SK-N-SH (cell line): ENCODE measurements around the gene ARRDC2. TPM values are rescaled to one million over a fixed set of nuclear protein-coding genes. Genes with fewer than 3 reads are reported as not detected.

Source experiments
- CTCF ChIA-PET: fragments of 300-600, 350-600 bp; formaldehyde crosslinking; extraction: SDS; loops from one replicate; lab custom pipeline; 2021; lab: Yijun Ruan, JAX
- POLR2A ChIA-PET: fragments of 350-600 bp; sonication (Branson Sonifier 250); formaldehyde crosslinking; extraction: SDS; loops from one replicate; lab custom pipeline; 2020; ENCODE audit warnings: antibody characterized with exemption, inconsistent platforms; lab: Yijun Ruan, JAX
- DNase-seq: peaks from one replicate; pipeline ENCODE4 v3.0.0; 2012
- H2AFZ ChIP-seq: fragments of 200-600 bp; sonication (generic); 2 replicates; pipeline ENCODE4 v1.8.1; 2016; ENCODE audit warnings: antibody characterized with exemption, mild to moderate bottlenecking, low read depth
- H3F3A ChIP-seq: fragments of 200-600 bp; sonication (generic); replicated peaks from 2 replicates; pipeline ENCODE3; 2016; ENCODE audit warnings: antibody characterized with exemption, mild to moderate bottlenecking; ENCODE audit not compliant: insufficient read depth
- H3K27ac ChIP-seq, 2 experiments: fragments of 200-500 bp in 1 of 2; fragments of 200-600 bp in 1 of 2; sonication (Bioruptor generic) in 1 of 2; sonication (generic), shearing (Covaris generic) in 1 of 2; 2 replicates each; pipeline versions ENCODE4 v1.5.1 to v1.6.1; 2014 to 2016; ENCODE audit warnings: low read depth in 2 of 2, inconsistent platforms in 1 of 2, low read length in 1 of 2, mild to moderate bottlenecking in 1 of 2, mixed read lengths in 1 of 2
- H3K27me3 ChIP-seq: fragments of 200-600 bp; sonication (generic), shearing (Covaris generic); 2 replicates; pipeline ENCODE4 v1.6.1; 2016; ENCODE audit warnings: mixed run types; ENCODE audit not compliant: insufficient read depth
- H3K36me3 ChIP-seq, 2 experiments: fragments of 200-500 bp in 1 of 2; fragments of 200-600 bp in 1 of 2; sonication (Bioruptor generic) in 1 of 2; sonication (generic) in 1 of 2; replicated peaks in 1 of 2; 2 replicates each; pipeline versions ENCODE3 to v1.5.1; 2014 to 2016; ENCODE audit warnings: low read length in 1 of 2, mild to moderate bottlenecking in 1 of 2; ENCODE audit not compliant: insufficient read depth in 2 of 2, control insufficient read depth in 1 of 2
- H3K4me1 ChIP-seq, 2 experiments: fragments of 200-500 bp in 1 of 2; fragments of 200-600 bp in 1 of 2; sonication (Bioruptor generic) in 1 of 2; sonication (generic), shearing (Covaris generic) in 1 of 2; 2 replicates each; pipeline versions ENCODE4 v1.5.1 to v1.6.1; 2014 to 2016; ENCODE audit warnings: low read depth in 1 of 2, low read length in 1 of 2, mixed run types in 1 of 2; ENCODE audit not compliant: insufficient read depth in 2 of 2, control insufficient read depth in 1 of 2
- H3K4me2 ChIP-seq: fragments of 200-600 bp; sonication (generic), shearing (Covaris generic); 2 replicates; pipeline ENCODE4 v1.6.1; 2017; ENCODE audit warnings: mixed run types
- H3K4me3 ChIP-seq, 2 experiments: fragments of 200-500 bp in 1 of 2; fragments of 200-600 bp in 1 of 2; sonication (Bioruptor generic) in 1 of 2; sonication (generic), shearing (Covaris generic) in 1 of 2; 2 replicates each; pipeline versions ENCODE4 v1.5.1 to v1.8.1; 2014 to 2016; ENCODE audit warnings: low read depth in 2 of 2, inconsistent platforms in 1 of 2, low read length in 1 of 2, mild to moderate bottlenecking in 1 of 2, mixed read lengths in 1 of 2, moderate library complexity in 1 of 2
- H3K79me2 ChIP-seq: fragments of 200-600 bp; sonication (generic); 2 replicates; pipeline ENCODE4 v1.8.1; 2017; ENCODE audit warnings: mild to moderate bottlenecking; ENCODE audit not compliant: insufficient read depth
- H3K9ac ChIP-seq: fragments of 200-600 bp; sonication (generic); 2 replicates; pipeline ENCODE4 v1.6.1; 2017; ENCODE audit warnings: mixed run types
- H3K9me2 ChIP-seq: fragments of 200-600 bp; sonication (generic); 2 replicates; pipeline ENCODE4 v1.6.1; 2017; ENCODE audit warnings: mixed run types
- H3K9me3 ChIP-seq: fragments of 200-600 bp; sonication (generic); 2 replicates; pipeline ENCODE4 v1.6.1; 2017; ENCODE audit warnings: mixed run types, mild to moderate bottlenecking, moderate library complexity
- H4K20me1 ChIP-seq: fragments of 200-600 bp; sonication (generic); 2 replicates; pipeline ENCODE4 v1.6.1; 2017; ENCODE audit warnings: mild to moderate bottlenecking, mixed run types; ENCODE audit not compliant: insufficient read depth
- EP300 ChIP-seq, 2 experiments: IDR thresholded peaks; 2 replicates each; pipeline versions ENCODE4 v1.4.0 to v1.6.1; 2012; ENCODE audit warnings: borderline replicate concordance in 1 of 2, low read depth in 1 of 2, low read length in 1 of 2
- EZH2phosphoT487 ChIP-seq: fragments of 200-600 bp; sonication (generic); IDR thresholded peaks from 2 replicates; pipeline ENCODE4 v1.6.1; 2017; ENCODE audit warnings: low read depth, mixed run types, mild to moderate bottlenecking, antibody characterized with exemption, moderate library complexity, borderline replicate concordance
- FOSL2 ChIP-seq: IDR thresholded peaks from 2 replicates; pipeline ENCODE4 v1.4.0; 2012; ENCODE audit warnings: low read depth, mild to moderate bottlenecking, moderate library complexity, borderline replicate concordance
- FOXM1 ChIP-seq: IDR thresholded peaks from 2 replicates; pipeline ENCODE4 v1.4.0; 2012; ENCODE audit warnings: low read depth, mild to moderate bottlenecking
- JUND ChIP-seq: IDR thresholded peaks from 2 replicates; pipeline ENCODE4 v1.4.0; 2012
- MXI1 ChIP-seq: IDR thresholded peaks from 2 replicates; pipeline ENCODE4 v1.6.1; 2012; ENCODE audit warnings: mild to moderate bottlenecking, low read depth, low read length, improper control_type of control experiment
- NFIC ChIP-seq: IDR thresholded peaks from 2 replicates; pipeline ENCODE4 v1.4.0; 2012; ENCODE audit warnings: borderline replicate concordance
- PBX3 ChIP-seq: IDR thresholded peaks from 2 replicates; pipeline ENCODE4; 2012
- TCF12 ChIP-seq: IDR thresholded peaks from 2 replicates; pipeline ENCODE4 v1.4.0; 2012
- TEAD4 ChIP-seq: IDR thresholded peaks from 2 replicates; pipeline ENCODE4 v1.4.0; 2012; ENCODE audit warnings: mild to moderate bottlenecking, borderline replicate concordance; ENCODE audit not compliant: insufficient read depth
- YY1 ChIP-seq: IDR thresholded peaks from 2 replicates; pipeline ENCODE4 v1.4.0; 2012; ENCODE audit warnings: low read depth, mild to moderate bottlenecking
- WGBS: methylation state at CpG from one replicate; pipeline ENCODE4 v1.1.6; 2017; ENCODE audit warnings: low lambda C conversion rate; 5-methylcytosine and 5-hydroxymethylcytosine counted together
- polyA plus RNA-seq, 3 experiments: library from polyadenylated mRNA; depleted of rRNA; stranded (reverse); fragments of >200 nt; gene quantifications; 2 replicates each; pipeline ENCODE4 v1.2.3, GENCODE V29; 2012
- TF ChIP-seq, protein P1 (sequence below): IDR thresholded peaks from 2 replicates; pipeline ENCODE4 v1.4.0; 2012; ENCODE audit warnings: low read depth
- TF ChIP-seq, protein P2 (sequence below): IDR thresholded peaks from 2 replicates; pipeline ENCODE4 v1.6.1; 2012; ENCODE audit warnings: mild to moderate bottlenecking, low read depth, low read length, moderate library complexity

Gene ARRDC2
- polyA plus RNA-seq, 1 of the 3 experiments (the other 2 are of a cell fraction), result 5.5 TPM

DNA sequence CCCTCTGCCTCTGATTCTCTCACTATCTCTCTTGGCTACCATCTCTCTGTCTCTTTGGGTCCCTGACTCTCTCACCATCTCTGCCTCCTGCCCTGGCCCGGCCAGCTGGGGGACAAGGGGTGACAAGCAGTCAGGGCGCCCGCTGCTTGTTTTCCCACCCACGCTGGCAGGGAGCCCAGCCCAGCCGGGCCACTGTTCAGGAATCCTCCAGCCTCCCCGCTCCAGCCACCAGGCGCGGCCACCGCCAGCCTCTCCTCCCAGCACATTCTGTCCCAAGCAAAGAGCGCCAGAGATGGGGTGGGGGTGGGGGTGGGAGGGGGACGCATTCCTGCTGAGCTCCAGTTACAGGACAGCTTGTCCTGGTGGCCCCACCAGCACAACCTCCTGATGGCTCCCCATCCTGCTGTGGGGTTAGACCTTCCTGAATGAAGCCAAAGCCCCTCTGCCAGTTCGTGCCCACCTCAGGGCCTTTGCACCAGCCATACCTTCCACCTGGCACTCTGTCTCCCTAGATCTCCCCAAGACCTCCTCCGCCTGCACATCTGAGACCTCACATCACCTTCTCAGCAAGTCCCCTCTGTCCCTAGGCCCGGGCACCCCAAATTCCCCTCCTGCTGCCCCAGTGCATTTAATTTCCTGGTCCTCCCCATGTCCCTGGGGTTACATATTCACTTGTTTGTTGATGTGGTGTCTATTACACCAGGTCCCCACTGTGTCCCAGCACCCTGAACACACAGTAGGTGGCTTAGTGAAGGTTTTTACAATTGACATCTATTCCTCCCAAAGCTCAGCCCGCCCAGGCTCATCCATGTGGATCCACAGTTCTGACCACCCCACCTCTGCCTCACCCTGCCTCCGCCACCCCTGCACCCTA is 12.5 kb downstream of the ARRDC2 start:
- ChIA-PET POLR2A (no interaction called here), CTCF (interaction anchor here (0.7 to 1.7 kb wide), 4 partner anchors 13 to 93 kb away, joined by 3 to 4 read pairs (median 4); no protein-coding TSS in a partner anchor)
- peak overlapping the region; percentile 4; the same call in 1 of the 2 replicates for H2AFZ ChIP-seq
- WGBS, result 43% methylated on average over 16 of the region's 16 CpGs
- H3K36me3 ChIP-seq, result no peaks in the 10 kb centered on the region
- no peaks in the 10 kb centered on the region for H3K79me2 ChIP-seq
- no peaks in the 10 kb centered on the region for H3K9me2 ChIP-seq
- 0 out of 2 replicates have a peak overlapping the region, but pooled peaks have one; percentile 37 for H3K4me2 ChIP-seq
- H3K27ac ChIP-seq, result no peak overlapping the region
- peaks cover 12 to 16% of the 10 kb centered on the region in 2 experiments; a peak in 3 of 4 replicates for H3K4me1 ChIP-seq
- H3K9me3 ChIP-seq, result no peaks in the 10 kb centered on the region
- peaks cover 12% of the 10 kb centered on the region for H3F3A ChIP-seq
- H3K9ac ChIP-seq, result no peak overlapping the region
- TF ChIP-seq NFIC (peak; percentile 56), MXI1 (no peak)
- H3K4me3 ChIP-seq, result no peak overlapping the region
- DNase-seq, result peak; percentile 58
- no peaks in the 10 kb centered on the region for H3K27me3 ChIP-seq
- H4K20me1 ChIP-seq, result no peaks in the 10 kb centered on the region

DNA sequence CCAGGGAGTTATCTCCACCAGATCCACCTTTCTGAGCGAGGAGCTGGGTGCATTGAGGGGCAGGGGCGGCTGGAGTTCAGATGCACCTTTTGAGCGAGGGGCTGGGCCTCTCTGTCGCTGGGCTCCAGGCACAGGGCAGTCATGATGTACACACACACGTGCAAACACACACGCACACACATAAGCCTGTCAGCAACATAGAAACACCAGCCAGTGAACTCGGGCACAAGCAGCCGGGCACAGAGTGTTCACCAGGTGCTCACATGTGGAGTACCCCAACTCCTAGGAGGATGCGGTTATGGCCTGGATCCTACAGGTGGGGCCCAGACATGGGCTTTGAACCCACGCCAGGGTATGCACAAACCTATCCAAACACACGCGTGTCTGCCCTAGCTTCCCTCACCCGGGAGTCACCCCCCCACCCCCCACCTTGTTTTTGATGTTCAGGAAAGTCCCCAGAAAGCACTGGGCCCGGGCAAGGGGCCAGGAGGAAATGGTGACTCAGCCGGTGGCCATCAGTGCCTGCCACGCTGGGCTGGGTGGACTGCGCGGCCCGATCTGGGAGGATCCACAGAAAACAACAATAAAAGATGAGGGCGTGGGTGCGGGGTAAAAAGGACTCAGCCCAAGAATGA is 13.3 kb downstream of the ARRDC2 start:
- Histone ChIP-seq H3K27me3 (no peaks in the 10 kb centered on the region), H2AFZ (peak overlapping the region; percentile 93), H3K4me3 (no peak overlapping the region), H3K9me2 (no peaks in the 10 kb centered on the region), H3F3A (peaks cover 12% of the 10 kb centered on the region), H3K4me2 (peak overlapping the region; percentile 37), H3K4me1 (peaks cover 12 to 16% of the 10 kb centered on the region in 2 experiments; a peak in 3 of 4 replicates), H3K36me3 (no peaks in the 10 kb centered on the region), H4K20me1 (no peaks in the 10 kb centered on the region), H3K9me3 (no peaks in the 10 kb centered on the region), H3K9ac (peak overlapping the region; percentile 35; the same call in 1 of the 2 replicates), H3K27ac (peak overlapping the region in 1 of 2 experiments; percentile 71; a peak in 2 of 4 replicates), H3K79me2 (no peaks in the 10 kb centered on the region)
- DNase-seq, result no peak
- POLR2A ChIA-PET, result no interaction called here
- CTCF ChIA-PET, result interaction anchor here (0.9 kb wide), 1 partner anchor 38 kb away, joined by 4 read pairs; no protein-coding TSS in a partner anchor
- WGBS, result 48% methylated on average over 20 of the region's 21 CpGs
- peak in 1 of 2 experiments; percentile 14; a peak in 1 of 4 replicates for TF ChIP-seq EP300 (IDR thresholded peaks at IDR 0.05; ENCODE audit: borderline replicate concordance in 1 of 2, low read depth in 1 of 2, low read length in 1 of 2)
- peak; percentile 78; the same call in 1 of the 2 replicates for TF ChIP-seq FOSL2
- peak; percentile 19; the same call in 1 of the 2 replicates for TF ChIP-seq PBX3
- no peak for TF ChIP-seq EZH2phosphoT487
- peak; percentile 64; the same call in 1 of the 2 replicates for TF ChIP-seq YY1
- TF ChIP-seq FOXM1, result no peak
- TF ChIP-seq TCF12, result peak; percentile 36; the same call in 1 of the 2 replicates
- no peak for TF ChIP-seq TEAD4
- TF ChIP-seq NFIC, result peak; percentile 94
- TF ChIP-seq JUND, result peak; percentile 72; the same call in 1 of the 2 replicates
- TF ChIP-seq, protein P1, sequence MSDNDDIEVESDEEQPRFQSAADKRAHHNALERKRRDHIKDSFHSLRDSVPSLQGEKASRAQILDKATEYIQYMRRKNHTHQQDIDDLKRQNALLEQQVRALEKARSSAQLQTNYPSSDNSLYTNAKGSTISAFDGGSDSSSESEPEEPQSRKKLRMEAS, result peak; percentile 59
- TF ChIP-seq, protein P2, sequence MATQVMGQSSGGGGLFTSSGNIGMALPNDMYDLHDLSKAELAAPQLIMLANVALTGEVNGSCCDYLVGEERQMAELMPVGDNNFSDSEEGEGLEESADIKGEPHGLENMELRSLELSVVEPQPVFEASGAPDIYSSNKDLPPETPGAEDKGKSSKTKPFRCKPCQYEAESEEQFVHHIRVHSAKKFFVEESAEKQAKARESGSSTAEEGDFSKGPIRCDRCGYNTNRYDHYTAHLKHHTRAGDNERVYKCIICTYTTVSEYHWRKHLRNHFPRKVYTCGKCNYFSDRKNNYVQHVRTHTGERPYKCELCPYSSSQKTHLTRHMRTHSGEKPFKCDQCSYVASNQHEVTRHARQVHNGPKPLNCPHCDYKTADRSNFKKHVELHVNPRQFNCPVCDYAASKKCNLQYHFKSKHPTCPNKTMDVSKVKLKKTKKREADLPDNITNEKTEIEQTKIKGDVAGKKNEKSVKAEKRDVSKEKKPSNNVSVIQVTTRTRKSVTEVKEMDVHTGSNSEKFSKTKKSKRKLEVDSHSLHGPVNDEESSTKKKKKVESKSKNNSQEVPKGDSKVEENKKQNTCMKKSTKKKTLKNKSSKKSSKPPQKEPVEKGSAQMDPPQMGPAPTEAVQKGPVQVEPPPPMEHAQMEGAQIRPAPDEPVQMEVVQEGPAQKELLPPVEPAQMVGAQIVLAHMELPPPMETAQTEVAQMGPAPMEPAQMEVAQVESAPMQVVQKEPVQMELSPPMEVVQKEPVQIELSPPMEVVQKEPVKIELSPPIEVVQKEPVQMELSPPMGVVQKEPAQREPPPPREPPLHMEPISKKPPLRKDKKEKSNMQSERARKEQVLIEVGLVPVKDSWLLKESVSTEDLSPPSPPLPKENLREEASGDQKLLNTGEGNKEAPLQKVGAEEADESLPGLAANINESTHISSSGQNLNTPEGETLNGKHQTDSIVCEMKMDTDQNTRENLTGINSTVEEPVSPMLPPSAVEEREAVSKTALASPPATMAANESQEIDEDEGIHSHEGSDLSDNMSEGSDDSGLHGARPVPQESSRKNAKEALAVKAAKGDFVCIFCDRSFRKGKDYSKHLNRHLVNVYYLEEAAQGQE, result 0 out of 2 replicates have a peak, but pooled peaks have one; percentile 51
